GM13977 (cell line): Measurements from ENCODE around the gene CAMKMT.

ENCODE experiments used
- DNase-seq: peaks from one replicate; pipeline ENCODE4 v3.0.0; 2012; ENCODE audit warnings: low spot score
- in situ Hi-C: fragments of 300-500 bp; cut with MboI; formaldehyde crosslinking; loops from one replicate; pipeline ENCODE4 v1.12.0; 2022; ENCODE audit warnings: low sequenced_read_pairs, low pct_unique_long_range_greater_than_20kb, mixed read lengths, inconsistent platforms; ENCODE audit not compliant: unreplicated experiment
- TF ChIP-seq, protein P1 (sequence below): IDR thresholded peaks from 2 replicates; pipeline ENCODE4 v1.5.1; 2012; ENCODE audit warnings: mild to moderate bottlenecking, control low read depth; ENCODE audit not compliant: insufficient read depth; ENCODE audit errors: extremely low read depth, missing control alignments

The CAMKMT gene

DNA sequence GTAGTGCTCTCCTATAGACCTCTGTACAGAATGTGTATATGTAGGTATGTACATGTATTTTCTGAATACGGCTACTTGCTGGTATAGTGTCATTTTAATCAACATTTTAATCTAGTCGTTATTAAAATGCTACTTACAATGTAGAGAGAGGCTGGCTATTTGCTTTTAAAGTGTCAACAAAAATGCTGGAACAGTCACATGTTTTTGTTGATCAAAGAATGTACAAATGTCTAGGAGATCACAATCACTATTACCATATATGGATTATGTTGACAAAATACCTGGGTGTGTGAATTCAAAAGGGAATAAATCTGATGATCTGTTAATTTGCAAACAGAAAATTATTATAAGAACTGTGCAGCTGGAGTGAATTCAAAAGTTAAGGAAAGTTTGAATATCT is 170.3 kb downstream of the CAMKMT start:
- no peak for DNase-seq
- in situ Hi-C loops = no loop called here
- TF ChIP-seq, protein P1, sequence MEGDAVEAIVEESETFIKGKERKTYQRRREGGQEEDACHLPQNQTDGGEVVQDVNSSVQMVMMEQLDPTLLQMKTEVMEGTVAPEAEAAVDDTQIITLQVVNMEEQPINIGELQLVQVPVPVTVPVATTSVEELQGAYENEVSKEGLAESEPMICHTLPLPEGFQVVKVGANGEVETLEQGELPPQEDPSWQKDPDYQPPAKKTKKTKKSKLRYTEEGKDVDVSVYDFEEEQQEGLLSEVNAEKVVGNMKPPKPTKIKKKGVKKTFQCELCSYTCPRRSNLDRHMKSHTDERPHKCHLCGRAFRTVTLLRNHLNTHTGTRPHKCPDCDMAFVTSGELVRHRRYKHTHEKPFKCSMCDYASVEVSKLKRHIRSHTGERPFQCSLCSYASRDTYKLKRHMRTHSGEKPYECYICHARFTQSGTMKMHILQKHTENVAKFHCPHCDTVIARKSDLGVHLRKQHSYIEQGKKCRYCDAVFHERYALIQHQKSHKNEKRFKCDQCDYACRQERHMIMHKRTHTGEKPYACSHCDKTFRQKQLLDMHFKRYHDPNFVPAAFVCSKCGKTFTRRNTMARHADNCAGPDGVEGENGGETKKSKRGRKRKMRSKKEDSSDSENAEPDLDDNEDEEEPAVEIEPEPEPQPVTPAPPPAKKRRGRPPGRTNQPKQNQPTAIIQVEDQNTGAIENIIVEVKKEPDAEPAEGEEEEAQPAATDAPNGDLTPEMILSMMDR = no peak

DNA sequence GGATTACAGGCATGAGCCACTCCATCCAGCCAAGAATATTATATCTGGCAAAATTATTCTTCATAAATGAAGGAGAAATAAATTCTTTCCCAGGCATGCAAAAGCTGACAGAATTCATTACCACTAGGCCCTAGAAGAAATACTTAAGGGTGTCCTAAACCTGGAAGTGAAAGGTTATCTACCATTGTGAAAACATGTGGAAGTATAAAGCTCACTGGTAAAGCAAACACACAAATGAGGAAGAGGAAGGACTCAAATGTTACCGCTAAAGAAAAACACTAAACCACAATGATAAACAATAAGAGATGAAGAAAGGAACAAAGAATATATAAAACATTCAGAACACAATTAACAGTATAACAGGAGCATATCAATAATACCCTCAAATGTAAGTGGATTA is 171.8 kb downstream of the CAMKMT start:
- TF ChIP-seq, protein P1 = no peak
- in situ Hi-C loops = no loop called here
- no peak for DNase-seq

DNA sequence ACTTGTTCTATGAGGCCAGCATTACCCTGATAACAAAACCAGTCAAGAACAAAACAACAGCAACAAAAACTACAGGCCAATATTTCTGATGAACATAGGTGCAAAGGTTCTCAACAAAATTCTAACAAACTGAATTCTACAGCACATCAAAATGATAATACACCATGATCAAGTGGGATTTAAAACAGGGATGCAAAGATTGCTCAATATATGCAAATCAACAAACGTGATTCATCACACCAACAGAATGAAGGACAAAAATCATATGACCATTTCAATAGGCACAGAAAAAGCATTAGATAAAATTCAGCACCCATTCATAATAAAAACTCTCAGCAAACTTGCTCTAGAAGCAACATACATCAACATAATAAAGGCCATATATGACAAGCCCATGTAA is 173.6 kb downstream of the CAMKMT start:
- DNase-seq = no peak
- TF ChIP-seq, protein P1 = no peak
- in situ Hi-C loops = no loop called here

DNA sequence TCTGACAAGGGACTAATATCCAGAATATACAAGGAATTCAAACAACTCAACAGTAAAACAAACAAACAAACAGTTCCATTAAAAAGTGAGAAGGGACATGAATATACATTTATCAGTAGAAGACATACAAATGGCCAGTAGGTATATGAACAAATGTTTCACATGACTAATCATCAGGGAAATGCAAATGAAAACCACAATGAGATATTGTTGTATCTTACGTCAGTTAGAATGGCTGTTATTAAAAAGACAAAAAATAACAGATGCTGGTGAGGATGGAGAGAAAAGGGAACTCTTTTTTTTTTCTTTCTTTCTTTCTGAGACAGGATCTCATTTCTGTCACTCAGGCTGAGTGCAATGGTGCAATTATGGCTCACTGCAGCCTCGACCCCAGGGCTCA is 175.5 kb downstream of the CAMKMT start:
- TF ChIP-seq, protein P1 = no peak
- in situ Hi-C loops = no loop called here
- DNase-seq = no peak

DNA sequence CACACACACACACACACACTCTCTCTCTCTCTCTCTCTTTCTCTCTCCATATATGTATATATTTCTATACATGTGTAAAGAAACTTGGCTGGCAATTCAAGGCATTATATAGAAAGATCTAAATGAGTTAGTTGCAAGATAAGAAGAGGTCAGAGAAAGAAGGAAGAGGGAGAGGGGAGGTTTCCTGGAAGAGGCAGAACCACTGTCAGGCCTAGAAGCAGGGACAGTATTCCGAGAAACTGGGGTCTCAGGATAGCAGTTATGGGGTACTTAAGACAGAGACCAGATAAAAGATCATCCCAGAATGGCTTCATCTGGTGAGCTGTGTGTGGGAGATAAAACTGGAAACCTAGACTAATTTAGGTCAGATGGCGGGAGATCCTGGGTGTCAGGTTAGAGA is 180.8 kb downstream of the CAMKMT start:
- TF ChIP-seq, protein P1 = no peak
- in situ Hi-C loops = no loop called here
- DNase-seq = no peak

DNA sequence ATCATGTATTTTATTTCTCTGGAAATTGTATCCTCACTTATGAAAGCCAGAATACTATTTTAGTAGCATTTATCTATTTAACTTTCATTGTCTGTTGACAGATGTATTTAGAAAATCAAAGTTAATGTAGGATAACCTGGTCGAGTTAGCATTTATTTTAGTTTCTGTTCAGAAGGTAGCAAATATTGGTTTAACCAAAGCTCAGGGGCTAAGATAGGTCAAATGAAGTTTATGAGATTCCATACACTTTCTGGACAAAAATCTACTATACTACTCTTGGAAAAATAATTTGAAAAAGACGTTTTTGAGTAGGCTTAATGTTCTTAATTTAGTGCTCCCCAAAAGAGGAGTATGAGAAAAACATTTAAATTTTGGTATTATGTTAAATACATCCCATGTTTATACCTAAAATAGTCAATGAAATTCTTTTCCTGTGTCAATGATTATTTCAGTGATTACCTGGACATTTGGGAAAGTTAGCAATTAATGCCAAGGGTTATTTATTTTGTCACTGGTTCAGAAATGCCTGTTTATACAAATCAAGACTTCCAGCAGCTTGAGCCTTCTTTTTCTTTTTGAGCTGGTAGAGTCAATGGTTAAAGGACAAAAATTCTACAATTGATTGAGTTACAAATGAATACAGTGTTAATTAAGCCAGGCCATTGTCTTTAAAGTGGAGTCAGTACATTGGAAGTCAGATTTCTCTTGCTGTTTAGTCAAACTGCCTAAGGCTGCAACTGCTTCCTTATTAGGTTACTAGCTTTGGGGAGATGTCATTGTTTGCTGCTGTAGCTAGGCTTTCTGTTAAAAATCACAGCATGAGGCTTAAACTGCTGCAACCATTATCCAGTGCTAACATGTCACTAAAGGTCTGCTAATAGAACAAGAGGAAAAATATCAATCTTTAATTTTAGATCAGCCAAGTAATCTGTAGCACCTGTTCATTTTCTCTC is 182.3 kb downstream of the CAMKMT start:
- no peak for DNase-seq
- in situ Hi-C loops = no loop called here
- TF ChIP-seq, protein P1 = no peak

DNA sequence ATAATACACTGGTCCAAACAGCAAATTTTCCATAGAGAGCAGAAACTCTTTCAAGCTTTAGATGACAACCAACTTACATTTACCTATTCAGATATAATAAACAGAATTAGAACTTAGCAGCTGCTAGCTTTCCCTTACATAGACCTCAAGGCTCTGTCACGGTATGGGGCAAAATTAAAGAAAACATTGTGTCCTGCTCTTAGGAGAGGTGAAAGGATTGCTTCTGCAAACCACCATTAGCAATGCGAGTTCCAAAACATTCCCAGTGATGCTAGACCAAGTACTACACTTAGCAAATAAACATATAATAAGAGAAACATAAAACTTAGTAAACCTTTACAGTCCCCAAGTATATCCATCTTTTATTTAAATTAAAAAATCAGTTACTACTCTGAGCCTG is 183.3 kb downstream of the CAMKMT start:
- no peak for DNase-seq
- TF ChIP-seq, protein P1 = no peak
- in situ Hi-C loops = no loop called here
